Liver (tissue), 9 donors: Measurements from ENCODE around the gene ATP6V1G2. TPM values are rescaled to one million over a fixed set of nuclear protein-coding genes. Genes with fewer than 3 reads are reported as not detected.

Experiments used
- DNase-seq: peaks from one replicate; pipeline ENCODE4 v3.0.0-alpha.2; 2017; ENCODE audit warnings: low spot score
- H3K27ac ChIP-seq, 2 donors: one replicate each; pipeline ENCODE4 v1.7.0; 2013; ENCODE audit warnings: inconsistent platforms in 2 of 2, low read length in 2 of 2, control low read depth in 1 of 2, low read depth in 1 of 2, mild to moderate bottlenecking in 1 of 2
- H3K27me3 ChIP-seq, 4 donors: one replicate each; pipeline versions ENCODE4 v1.6.1 to v1.7.0; 2013; ENCODE audit warnings: low read length in 3 of 4, inconsistent platforms in 1 of 4, mild to moderate bottlenecking in 1 of 4, moderate library complexity in 1 of 4; ENCODE audit not compliant: control insufficient read depth in 4 of 4, insufficient read depth in 4 of 4
- H3K36me3 ChIP-seq, 4 donors: one replicate each; pipeline versions ENCODE4 v1.6.1 to v1.7.0; 2013; ENCODE audit warnings: low read length in 3 of 4, mild to moderate bottlenecking in 3 of 4, low read depth in 1 of 4, moderate library complexity in 1 of 4; ENCODE audit not compliant: control insufficient read depth in 4 of 4, insufficient read depth in 3 of 4
- H3K4me1 ChIP-seq, 4 donors: one replicate each; pipeline versions ENCODE4 v1.6.1 to v1.7.0; 2013; ENCODE audit warnings: low read length in 3 of 4, mild to moderate bottlenecking in 3 of 4, moderate library complexity in 1 of 4; ENCODE audit not compliant: control insufficient read depth in 4 of 4, insufficient read depth in 4 of 4
- H3K4me3 ChIP-seq, 3 donors: one replicate each; pipeline versions ENCODE4 v1.6.1 to v1.7.0; 2013; ENCODE audit warnings: low read length in 3 of 3, control low read depth in 1 of 3, low read depth in 1 of 3, mild to moderate bottlenecking in 1 of 3
- H3K9ac ChIP-seq, 2 donors: one replicate each; pipeline ENCODE4 v1.7.0; 2013; ENCODE audit warnings: low read length in 2 of 2, mild to moderate bottlenecking in 2 of 2, moderate library complexity in 2 of 2, control low read depth in 1 of 2, low read depth in 1 of 2
- H3K9me3 ChIP-seq, 4 donors: one replicate each; pipeline versions ENCODE4 v1.6.1 to v1.7.0; 2013; ENCODE audit warnings: low read length in 3 of 4; ENCODE audit not compliant: control insufficient read depth in 4 of 4
- EGR1 ChIP-seq, 2 donors: IDR thresholded peaks; 2 replicates each; pipeline ENCODE4 v1.6.1; 2016 to 2018; ENCODE audit warnings: antibody characterized with exemption in 2 of 2, low read depth in 2 of 2
- FOXA1 ChIP-seq: IDR thresholded peaks from 2 replicates; pipeline ENCODE4 v1.6.1; 2016; ENCODE audit warnings: antibody characterized with exemption
- FOXA2 ChIP-seq: IDR thresholded peaks from 2 replicates; pipeline ENCODE4 v1.6.1; 2016; ENCODE audit warnings: antibody characterized with exemption
- GABPA ChIP-seq, 2 donors: IDR thresholded peaks in 1 of 2; conservative IDR thresholded peaks in 1 of 2; 2 replicates each; pipeline ENCODE4 v1.6.1; 2016; ENCODE audit warnings: antibody characterized with exemption in 2 of 2, mild to moderate bottlenecking in 1 of 2, moderate library complexity in 1 of 2
- HNF4A ChIP-seq, 2 donors: conservative IDR thresholded peaks; 2 replicates each; pipeline ENCODE4 v1.6.1; 2016; ENCODE audit warnings: antibody characterized with exemption in 2 of 2, mild to moderate bottlenecking in 2 of 2
- HNF4G ChIP-seq: IDR thresholded peaks from 2 replicates; pipeline ENCODE4 v1.6.1; 2016; ENCODE audit warnings: antibody characterized with exemption
- JUND ChIP-seq, 2 donors: IDR thresholded peaks; 2 replicates each; pipeline ENCODE4 v1.6.1; 2016; ENCODE audit warnings: antibody characterized with exemption in 2 of 2
- NR2F2 ChIP-seq: IDR thresholded peaks from 2 replicates; pipeline ENCODE4 v1.6.1; 2016; ENCODE audit warnings: antibody characterized with exemption
- RAD21 ChIP-seq, 2 donors: IDR thresholded peaks; 2 replicates each; pipeline ENCODE4 v1.6.1; 2016; ENCODE audit warnings: antibody characterized with exemption in 2 of 2, mild to moderate bottlenecking in 2 of 2
- RXRA ChIP-seq, 2 donors: IDR thresholded peaks; 2 replicates each; pipeline ENCODE4 v1.6.1; 2017 to 2018; ENCODE audit warnings: antibody characterized with exemption in 2 of 2, mild to moderate bottlenecking in 1 of 2
- SP1 ChIP-seq: IDR thresholded peaks from 2 replicates; pipeline ENCODE4 v1.6.1; 2018; ENCODE audit warnings: antibody characterized with exemption, mild to moderate bottlenecking
- TAF1 ChIP-seq: conservative IDR thresholded peaks from 2 replicates; pipeline ENCODE4 v1.6.1; 2016; ENCODE audit warnings: antibody characterized with exemption, mild to moderate bottlenecking
- YY1 ChIP-seq: IDR thresholded peaks from 2 replicates; pipeline ENCODE4 v1.6.1; 2016; ENCODE audit warnings: antibody characterized with exemption, mild to moderate bottlenecking
- WGBS: extraction: QIAGEN DNeasy Blood & Tissue Kit; methylation state at CpG from one replicate; pipeline ENCODE4 v1.1.7; 2013; 5-methylcytosine and 5-hydroxymethylcytosine counted together
- polyA plus RNA-seq, 2 donors: library from polyadenylated mRNA; stranded (reverse) in 1 of 2; unstranded in 1 of 2; fragments of 200-250 nt in 1 of 2; fragments of >200 nt in 1 of 2; fragmentation: Nextera tagmentation in 1 of 2; extraction: Ambion mirVana in 1 of 2; gene quantifications; one replicate each; pipeline versions ENCODE4 v1.2.1 to v1.2.3, GENCODE V29; 2013 to 2015
- total RNA-seq, 2 donors: library from RNA; depleted of rRNA; stranded (reverse); fragments of >200 nt; gene quantifications; one replicate each; pipeline ENCODE4 v1.2.3, GENCODE V29; 2014
- TF ChIP-seq, protein P1 (sequence below): IDR thresholded peaks from 2 replicates; pipeline ENCODE4 v1.6.1; 2016; ENCODE audit warnings: antibody characterized with exemption
- TF ChIP-seq, protein P2 (sequence below): fragments of 150-350 bp; IDR thresholded peaks from 2 replicates; pipeline ENCODE4 v1.5.1; 2017; ENCODE audit warnings: improper control_type of control experiment, low read depth, low read length; ENCODE audit not compliant: missing input control
- TF ChIP-seq, protein P3 (sequence below): IDR thresholded peaks from 2 replicates; pipeline ENCODE4 v1.6.1; 2016; ENCODE audit warnings: antibody characterized with exemption
- TF ChIP-seq, protein P4 (sequence below): IDR thresholded peaks from 2 replicates; pipeline ENCODE4 v1.6.1; 2016; ENCODE audit warnings: antibody characterized with exemption, mild to moderate bottlenecking
- TF ChIP-seq, protein P5 (sequence below): IDR thresholded peaks from 2 replicates; pipeline ENCODE4 v1.6.1; 2016; ENCODE audit warnings: antibody characterized with exemption
- donor health status: healthy.
- donor health status: healthy.
- donor health status: healthy.
- donor health status: healthy.
- donor health status: healthy.

Gene ATP6V1G2
- total and polyA plus RNA-seq, 4 donors = 0.14 to 0.36 (median 0.26) TPM

DNA sequence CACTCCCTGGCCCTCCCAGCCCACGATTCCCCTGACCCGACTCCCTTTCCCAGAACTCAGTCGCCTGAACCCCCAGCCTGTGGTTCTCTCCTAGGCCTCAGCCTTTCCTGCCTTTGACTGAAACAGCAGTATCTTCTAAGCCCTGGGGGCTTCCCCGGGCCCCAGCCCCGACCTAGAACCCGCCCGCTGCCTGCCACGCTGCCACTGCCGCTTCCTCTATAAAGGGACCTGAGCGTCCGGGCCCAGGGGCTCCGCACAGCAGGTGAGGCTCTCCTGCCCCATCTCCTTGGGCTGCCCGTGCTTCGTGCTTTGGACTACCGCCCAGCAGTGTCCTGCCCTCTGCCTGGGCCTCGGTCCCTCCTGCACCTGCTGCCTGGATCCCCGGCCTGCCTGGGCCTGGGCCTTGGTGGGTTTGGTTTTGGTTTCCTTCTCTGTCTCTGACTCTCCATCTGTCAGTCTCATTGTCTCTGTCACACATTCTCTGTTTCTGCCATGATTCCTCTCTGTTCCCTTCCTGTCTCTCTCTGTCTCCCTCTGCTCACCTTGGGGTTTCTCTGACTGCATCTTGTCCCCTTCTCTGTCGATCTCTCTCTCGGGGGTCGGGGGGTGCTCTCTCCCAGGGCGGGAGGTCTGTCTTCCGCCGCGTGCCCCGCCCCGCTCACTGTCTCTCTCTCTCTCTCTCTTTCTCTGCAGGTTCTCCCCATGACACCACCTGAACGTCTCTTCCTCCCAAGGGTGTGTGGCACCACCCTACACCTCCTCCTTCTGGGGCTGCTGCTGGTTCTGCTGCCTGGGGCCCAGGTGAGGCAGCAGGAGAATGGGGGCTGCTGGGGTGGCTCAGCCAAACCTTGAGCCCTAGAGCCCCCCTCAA lies 25.9 kb upstream of the ATP6V1G2 start, which contains the start of gene LTA:
Gene LTA (plus strand): TSS at position 249 of the 871 bp plus-strand sequence. CDS start 454 bp downstream, at position 703.
- H3K27me3 ChIP-seq = no peaks in the 10 kb centered on the region
- H3K9ac ChIP-seq = no peak within 1 kb of the TSS
- DNase-seq = no peak
- no peak for TF ChIP-seq TAF1
- no peak for TF ChIP-seq HNF4G
- no peak for TF ChIP-seq FOXA1
- TF ChIP-seq, protein P1, sequence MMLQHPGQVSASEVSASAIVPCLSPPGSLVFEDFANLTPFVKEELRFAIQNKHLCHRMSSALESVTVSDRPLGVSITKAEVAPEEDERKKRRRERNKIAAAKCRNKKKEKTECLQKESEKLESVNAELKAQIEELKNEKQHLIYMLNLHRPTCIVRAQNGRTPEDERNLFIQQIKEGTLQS = no peak
- TF ChIP-seq, protein P2, sequence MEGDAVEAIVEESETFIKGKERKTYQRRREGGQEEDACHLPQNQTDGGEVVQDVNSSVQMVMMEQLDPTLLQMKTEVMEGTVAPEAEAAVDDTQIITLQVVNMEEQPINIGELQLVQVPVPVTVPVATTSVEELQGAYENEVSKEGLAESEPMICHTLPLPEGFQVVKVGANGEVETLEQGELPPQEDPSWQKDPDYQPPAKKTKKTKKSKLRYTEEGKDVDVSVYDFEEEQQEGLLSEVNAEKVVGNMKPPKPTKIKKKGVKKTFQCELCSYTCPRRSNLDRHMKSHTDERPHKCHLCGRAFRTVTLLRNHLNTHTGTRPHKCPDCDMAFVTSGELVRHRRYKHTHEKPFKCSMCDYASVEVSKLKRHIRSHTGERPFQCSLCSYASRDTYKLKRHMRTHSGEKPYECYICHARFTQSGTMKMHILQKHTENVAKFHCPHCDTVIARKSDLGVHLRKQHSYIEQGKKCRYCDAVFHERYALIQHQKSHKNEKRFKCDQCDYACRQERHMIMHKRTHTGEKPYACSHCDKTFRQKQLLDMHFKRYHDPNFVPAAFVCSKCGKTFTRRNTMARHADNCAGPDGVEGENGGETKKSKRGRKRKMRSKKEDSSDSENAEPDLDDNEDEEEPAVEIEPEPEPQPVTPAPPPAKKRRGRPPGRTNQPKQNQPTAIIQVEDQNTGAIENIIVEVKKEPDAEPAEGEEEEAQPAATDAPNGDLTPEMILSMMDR = no peak
- TF ChIP-seq RAD21 (IDR thresholded peaks at IDR 0.05) = no peak
- TF ChIP-seq HNF4A (conservative IDR thresholded peaks at IDR 0.05) = no peak
- TF ChIP-seq JUND (IDR thresholded peaks at IDR 0.05) = no peak
- TF ChIP-seq SP1 = no peak
- no peak for TF ChIP-seq RXRA (IDR thresholded peaks at IDR 0.05)
- no peak for TF ChIP-seq EGR1 (IDR thresholded peaks at IDR 0.05; ENCODE audit: low read depth in 2 of 2)
- TF ChIP-seq, protein P3, sequence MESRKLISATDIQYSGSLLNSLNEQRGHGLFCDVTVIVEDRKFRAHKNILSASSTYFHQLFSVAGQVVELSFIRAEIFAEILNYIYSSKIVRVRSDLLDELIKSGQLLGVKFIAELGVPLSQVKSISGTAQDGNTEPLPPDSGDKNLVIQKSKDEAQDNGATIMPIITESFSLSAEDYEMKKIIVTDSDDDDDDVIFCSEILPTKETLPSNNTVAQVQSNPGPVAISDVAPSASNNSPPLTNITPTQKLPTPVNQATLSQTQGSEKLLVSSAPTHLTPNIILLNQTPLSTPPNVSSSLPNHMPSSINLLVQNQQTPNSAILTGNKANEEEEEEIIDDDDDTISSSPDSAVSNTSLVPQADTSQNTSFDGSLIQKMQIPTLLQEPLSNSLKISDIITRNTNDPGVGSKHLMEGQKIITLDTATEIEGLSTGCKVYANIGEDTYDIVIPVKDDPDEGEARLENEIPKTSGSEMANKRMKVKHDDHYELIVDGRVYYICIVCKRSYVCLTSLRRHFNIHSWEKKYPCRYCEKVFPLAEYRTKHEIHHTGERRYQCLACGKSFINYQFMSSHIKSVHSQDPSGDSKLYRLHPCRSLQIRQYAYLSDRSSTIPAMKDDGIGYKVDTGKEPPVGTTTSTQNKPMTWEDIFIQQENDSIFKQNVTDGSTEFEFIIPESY = no peak
- no peak for TF ChIP-seq FOXA2
- TF ChIP-seq, protein P4, sequence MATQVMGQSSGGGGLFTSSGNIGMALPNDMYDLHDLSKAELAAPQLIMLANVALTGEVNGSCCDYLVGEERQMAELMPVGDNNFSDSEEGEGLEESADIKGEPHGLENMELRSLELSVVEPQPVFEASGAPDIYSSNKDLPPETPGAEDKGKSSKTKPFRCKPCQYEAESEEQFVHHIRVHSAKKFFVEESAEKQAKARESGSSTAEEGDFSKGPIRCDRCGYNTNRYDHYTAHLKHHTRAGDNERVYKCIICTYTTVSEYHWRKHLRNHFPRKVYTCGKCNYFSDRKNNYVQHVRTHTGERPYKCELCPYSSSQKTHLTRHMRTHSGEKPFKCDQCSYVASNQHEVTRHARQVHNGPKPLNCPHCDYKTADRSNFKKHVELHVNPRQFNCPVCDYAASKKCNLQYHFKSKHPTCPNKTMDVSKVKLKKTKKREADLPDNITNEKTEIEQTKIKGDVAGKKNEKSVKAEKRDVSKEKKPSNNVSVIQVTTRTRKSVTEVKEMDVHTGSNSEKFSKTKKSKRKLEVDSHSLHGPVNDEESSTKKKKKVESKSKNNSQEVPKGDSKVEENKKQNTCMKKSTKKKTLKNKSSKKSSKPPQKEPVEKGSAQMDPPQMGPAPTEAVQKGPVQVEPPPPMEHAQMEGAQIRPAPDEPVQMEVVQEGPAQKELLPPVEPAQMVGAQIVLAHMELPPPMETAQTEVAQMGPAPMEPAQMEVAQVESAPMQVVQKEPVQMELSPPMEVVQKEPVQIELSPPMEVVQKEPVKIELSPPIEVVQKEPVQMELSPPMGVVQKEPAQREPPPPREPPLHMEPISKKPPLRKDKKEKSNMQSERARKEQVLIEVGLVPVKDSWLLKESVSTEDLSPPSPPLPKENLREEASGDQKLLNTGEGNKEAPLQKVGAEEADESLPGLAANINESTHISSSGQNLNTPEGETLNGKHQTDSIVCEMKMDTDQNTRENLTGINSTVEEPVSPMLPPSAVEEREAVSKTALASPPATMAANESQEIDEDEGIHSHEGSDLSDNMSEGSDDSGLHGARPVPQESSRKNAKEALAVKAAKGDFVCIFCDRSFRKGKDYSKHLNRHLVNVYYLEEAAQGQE = no peak
- TF ChIP-seq, protein P5, sequence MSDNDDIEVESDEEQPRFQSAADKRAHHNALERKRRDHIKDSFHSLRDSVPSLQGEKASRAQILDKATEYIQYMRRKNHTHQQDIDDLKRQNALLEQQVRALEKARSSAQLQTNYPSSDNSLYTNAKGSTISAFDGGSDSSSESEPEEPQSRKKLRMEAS = no peak
- TF ChIP-seq GABPA (IDR thresholded peaks at IDR 0.05 in 1 of 2, conservative IDR thresholded peaks at IDR 0.05 in 1 of 2) = no peak
- TF ChIP-seq NR2F2 = no peak
- TF ChIP-seq YY1 = no peak
- peak within 1 kb of the TSS in 1 of 2 donors; percentile 52 for H3K27ac ChIP-seq
- no peaks in the 10 kb centered on the region for H3K4me1 ChIP-seq
- H3K4me3 ChIP-seq = no peak within 1 kb of the TSS
- no peaks in the 10 kb centered on the region for H3K9me3 ChIP-seq
- no peaks in the 10 kb centered on the region for H3K36me3 ChIP-seq
- 85% methylated on average over 27 of the region's 27 CpGs for WGBS
